Caco-2 (cell line): ENCODE results near the gene RAPGEF1. TPM values are rescaled to one million over a fixed set of nuclear protein-coding genes. Genes with fewer than 3 reads are reported as not detected.

ENCODE experiments used
- BruUV-seq: library from RNA; stranded (reverse); fragments of 400-500 nt; replicated peaks from 2 replicates; lab custom pipeline; 2021; lab: Mats Ljungman, UMichigan
- CTCF ChIA-PET: fragments of 300-600 bp; sonication (Branson Sonifier 250); formaldehyde crosslinking; loops from one replicate; lab custom pipeline; 2022; ENCODE audit warnings: antibody characterized with exemption; lab: Charles Lee
- POLR2A ChIA-PET: fragments of 300-600 bp; sonication (Branson Sonifier 250); formaldehyde crosslinking; loops from one replicate; lab custom pipeline; 2022; ENCODE audit warnings: antibody characterized with exemption; lab: Charles Lee
- DNase-seq, 2 experiments: peaks; one replicate each; pipeline versions ENCODE4 v3.0.0 to v3.0.0-alpha.2; 2020 to 2022
- H3K27me3 ChIP-seq: replicated peaks from 2 replicates; pipeline ENCODE4 v1.6.0; 2011; ENCODE audit warnings: low read length; ENCODE audit not compliant: control insufficient read depth, insufficient read depth
- H3K36me3 ChIP-seq: 2 replicates; pipeline ENCODE4 v1.5.1; 2011; ENCODE audit warnings: low read length; ENCODE audit not compliant: control insufficient read depth, insufficient read depth
- H3K4me1 ChIP-seq: fragments of 250-450 bp; sonication (Bioruptor Pico); 2 replicates; pipeline ENCODE4 v1.5.1; 2020; ENCODE audit warnings: mild to moderate bottlenecking
- H3K4me3 ChIP-seq: 2 replicates; pipeline ENCODE4 v1.5.1; 2011; ENCODE audit warnings: low read depth, mild to moderate bottlenecking, control low read depth, low read length
- H3K9me3 ChIP-seq: fragments of 250-450 bp; sonication (Bioruptor Pico); 2 replicates; pipeline ENCODE4 v1.5.1; 2020; ENCODE audit warnings: mild to moderate bottlenecking, moderate library complexity
- H3K27ac Mint-ChIP-seq: one replicate; pipeline ENCODE4 v1.8.0; 2022; ENCODE audit warnings: mixed read lengths; ENCODE audit not compliant: unreplicated experiment
- H3K27me3 Mint-ChIP-seq: one replicate; pipeline ENCODE4 v1.8.0; 2022; ENCODE audit warnings: mixed read lengths; ENCODE audit not compliant: insufficient read depth, unreplicated experiment
- H3K36me3 Mint-ChIP-seq: one replicate; pipeline ENCODE4 v1.8.0; 2022; ENCODE audit warnings: mild to moderate bottlenecking, mixed read lengths; ENCODE audit not compliant: insufficient read depth, unreplicated experiment
- H3K4me1 Mint-ChIP-seq: one replicate; pipeline ENCODE4 v1.8.0; 2022; ENCODE audit warnings: low read depth, mixed read lengths; ENCODE audit not compliant: unreplicated experiment
- H3K4me3 Mint-ChIP-seq: one replicate; pipeline ENCODE4 v1.8.0; 2022; ENCODE audit warnings: mild to moderate bottlenecking, moderate library complexity, mixed read lengths; ENCODE audit not compliant: unreplicated experiment
- H3K9me3 Mint-ChIP-seq: one replicate; pipeline ENCODE4 v1.8.0; 2022; ENCODE audit warnings: mixed read lengths; ENCODE audit not compliant: unreplicated experiment
- intact Hi-C: fragments of 100-400 bp; cut with micrococcal nuclease; formaldehyde crosslinking; loops from one replicate; pipeline ENCODE4 v1.10.0; 2022; ENCODE audit not compliant: unreplicated experiment
- total RNA-seq: library from RNA; stranded (reverse); gene quantifications from 2 replicates; pipeline ENCODE4 v1.2.3, GENCODE V29; 2022
- TF ChIP-seq, protein P1 (sequence below), 2 experiments: fragments of 200-600 bp in 1 of 2; IDR thresholded peaks; 1 replicate in 1 of 2; 2 replicates in 1 of 2; pipeline versions ENCODE4 v1.5.1 to v1.8.0; 2011 to 2022; ENCODE audit warnings: antibody characterized with exemption in 1 of 2, control low read depth in 1 of 2, inconsistent platforms in 1 of 2, low read depth in 1 of 2, low read length in 1 of 2, mild to moderate bottlenecking in 1 of 2, moderate library complexity in 1 of 2; ENCODE audit not compliant: insufficient read depth in 1 of 2, severe bottlenecking in 1 of 2, unreplicated experiment in 1 of 2

RAPGEF1 gene
- total RNA-seq, 1 experiment from 2014 or later, result 75.4 TPM

DNA sequence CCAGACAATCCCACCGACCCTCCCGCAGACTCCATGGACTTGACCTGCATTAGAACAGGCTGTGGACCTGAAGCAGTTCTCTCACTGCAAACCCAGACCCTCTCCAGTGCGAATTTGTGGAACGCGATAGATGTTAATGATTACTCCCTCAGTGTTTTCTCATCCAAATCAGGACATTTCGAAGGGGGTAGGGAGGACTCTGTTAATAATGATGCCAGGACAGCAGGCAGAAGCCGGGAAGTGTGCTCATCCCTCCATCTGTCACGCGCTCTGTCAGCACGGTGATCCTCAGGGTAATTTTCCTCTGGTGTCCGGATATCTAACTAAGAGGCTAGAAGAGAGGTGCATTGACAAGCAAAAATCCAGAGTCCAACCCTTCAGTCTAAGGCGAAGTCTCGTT, 18.8 kb downstream of the RAPGEF1 start:
- intact Hi-C loops, result no loop called here
- POLR2A ChIA-PET, result no interaction called here
- Mint-ChIP-seq H3K36me3 (peaks cover 23% of the 10 kb centered on the region), H3K4me3 (no peak overlapping the region), H3K4me1 (peaks cover 16% of the 10 kb centered on the region), H3K9me3 (no peaks in the 10 kb centered on the region), H3K27me3 (no peaks in the 10 kb centered on the region), H3K27ac (no peak overlapping the region)
- no peaks in the 10 kb centered on the region for H3K27me3 ChIP-seq
- CTCF ChIA-PET, result no interaction called here
- TF ChIP-seq, protein P1, sequence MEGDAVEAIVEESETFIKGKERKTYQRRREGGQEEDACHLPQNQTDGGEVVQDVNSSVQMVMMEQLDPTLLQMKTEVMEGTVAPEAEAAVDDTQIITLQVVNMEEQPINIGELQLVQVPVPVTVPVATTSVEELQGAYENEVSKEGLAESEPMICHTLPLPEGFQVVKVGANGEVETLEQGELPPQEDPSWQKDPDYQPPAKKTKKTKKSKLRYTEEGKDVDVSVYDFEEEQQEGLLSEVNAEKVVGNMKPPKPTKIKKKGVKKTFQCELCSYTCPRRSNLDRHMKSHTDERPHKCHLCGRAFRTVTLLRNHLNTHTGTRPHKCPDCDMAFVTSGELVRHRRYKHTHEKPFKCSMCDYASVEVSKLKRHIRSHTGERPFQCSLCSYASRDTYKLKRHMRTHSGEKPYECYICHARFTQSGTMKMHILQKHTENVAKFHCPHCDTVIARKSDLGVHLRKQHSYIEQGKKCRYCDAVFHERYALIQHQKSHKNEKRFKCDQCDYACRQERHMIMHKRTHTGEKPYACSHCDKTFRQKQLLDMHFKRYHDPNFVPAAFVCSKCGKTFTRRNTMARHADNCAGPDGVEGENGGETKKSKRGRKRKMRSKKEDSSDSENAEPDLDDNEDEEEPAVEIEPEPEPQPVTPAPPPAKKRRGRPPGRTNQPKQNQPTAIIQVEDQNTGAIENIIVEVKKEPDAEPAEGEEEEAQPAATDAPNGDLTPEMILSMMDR (IDR thresholded peaks at IDR 0.05; ENCODE audit: insufficient read depth in 1 of 2, low read depth in 1 of 2, low read length in 1 of 2, severe bottlenecking in 1 of 2, unreplicated experiment in 1 of 2), result no peak
- no peak overlapping the region for H3K4me3 ChIP-seq
- no peaks in the 10 kb centered on the region for H3K9me3 ChIP-seq
- no peak for DNase-seq
- BruUV-seq, result no TSS peak
- H3K4me1 ChIP-seq, result no peaks in the 10 kb centered on the region
- no peaks in the 10 kb centered on the region; the same call in 1 of the 2 replicates for H3K36me3 ChIP-seq

DNA sequence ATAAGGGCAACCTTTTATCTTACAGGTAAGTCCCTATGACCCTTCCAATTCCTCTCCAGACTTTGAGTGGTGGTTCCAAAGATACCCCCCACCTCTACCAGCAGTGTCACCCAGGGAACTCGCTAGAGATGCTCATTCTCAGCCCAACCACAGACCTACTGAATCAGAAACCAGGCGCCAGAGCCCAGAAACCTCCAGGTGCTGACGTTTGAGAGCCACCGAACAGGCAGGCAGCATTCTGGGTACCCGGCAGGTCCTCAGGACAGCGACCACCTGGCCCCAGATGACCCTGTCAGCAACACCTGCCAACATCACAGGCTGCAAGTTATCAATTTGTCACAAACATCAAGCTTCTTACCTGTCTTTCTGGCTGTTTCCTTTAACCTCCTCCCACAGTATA, 19.5 kb downstream of the RAPGEF1 start:
- peaks cover 17% of the 10 kb centered on the region for H3K4me1 Mint-ChIP-seq
- H3K27me3 Mint-ChIP-seq, result no peaks in the 10 kb centered on the region
- H3K4me3 Mint-ChIP-seq, result no peak overlapping the region
- no TSS peak for BruUV-seq
- H3K27me3 ChIP-seq, result no peaks in the 10 kb centered on the region
- no peaks in the 10 kb centered on the region for H3K4me1 ChIP-seq
- no peaks in the 10 kb centered on the region for H3K9me3 ChIP-seq
- H3K36me3 Mint-ChIP-seq, result peaks cover 30% of the 10 kb centered on the region
- no peak overlapping the region for H3K4me3 ChIP-seq
- H3K27ac Mint-ChIP-seq, result no peak overlapping the region
- intact Hi-C loops, result no loop called here
- no peaks in the 10 kb centered on the region; the same call in 1 of the 2 replicates for H3K36me3 ChIP-seq
- CTCF ChIA-PET, result no interaction called here
- no peak for DNase-seq
- POLR2A ChIA-PET, result no interaction called here
- no peaks in the 10 kb centered on the region for H3K9me3 Mint-ChIP-seq
- TF ChIP-seq, protein P1 (IDR thresholded peaks at IDR 0.05; ENCODE audit: insufficient read depth in 1 of 2, low read depth in 1 of 2, low read length in 1 of 2, severe bottlenecking in 1 of 2, unreplicated experiment in 1 of 2), result no peak

DNA sequence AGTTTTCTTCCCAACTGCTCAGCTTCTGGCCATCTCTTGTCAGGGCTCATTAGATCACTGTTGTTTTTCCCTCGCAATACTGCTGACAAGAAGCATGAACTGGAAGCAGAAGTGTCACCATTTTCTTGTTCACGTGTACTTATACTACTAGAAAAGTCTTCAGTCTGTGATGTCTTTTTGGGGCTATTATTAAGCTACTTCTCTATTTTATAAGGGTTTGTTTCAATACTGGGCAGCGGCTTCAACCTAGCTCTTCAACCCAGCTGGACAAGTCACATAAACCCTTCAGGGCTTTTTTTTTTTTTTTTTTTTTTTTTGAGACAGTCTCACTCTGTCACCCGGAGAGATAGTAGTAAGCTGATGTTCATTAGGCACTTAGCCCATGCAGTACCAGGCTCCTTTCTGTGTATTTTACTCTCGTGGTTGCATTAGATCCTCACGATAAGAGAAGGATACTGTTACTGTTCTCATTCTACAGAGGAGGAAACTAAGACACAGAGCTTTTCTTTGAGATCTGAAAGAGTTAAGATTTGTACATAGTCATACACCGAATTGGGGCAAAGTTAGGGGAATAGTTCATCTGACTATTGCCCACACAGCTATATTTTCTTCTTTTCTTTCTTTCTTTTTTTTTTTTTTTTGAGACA, 20.5 kb downstream of the RAPGEF1 start:
- TF ChIP-seq, protein P1 (IDR thresholded peaks at IDR 0.05; ENCODE audit: insufficient read depth in 1 of 2, low read depth in 1 of 2, low read length in 1 of 2, severe bottlenecking in 1 of 2, unreplicated experiment in 1 of 2), result no peak
- Histone ChIP-seq H3K27me3 (no peaks in the 10 kb centered on the region), H3K4me3 (no peak overlapping the region), H3K4me1 (no peaks in the 10 kb centered on the region), H3K9me3 (no peaks in the 10 kb centered on the region), H3K36me3 (peaks cover 1% of the 10 kb centered on the region; the same call in 1 of the 2 replicates)
- ChIA-PET POLR2A (no interaction called here), CTCF (interaction anchor here (0.7 to 1.2 kb wide), 2 partner anchors 22 to 128 kb away, joined by 3 to 6 read pairs; no protein-coding TSS in a partner anchor)
- H3K4me1 Mint-ChIP-seq, result peaks cover 24% of the 10 kb centered on the region
- no peak for DNase-seq
- intact Hi-C loops, result no loop called here
- no peak overlapping the region for H3K4me3 Mint-ChIP-seq
- peaks cover 34% of the 10 kb centered on the region for H3K36me3 Mint-ChIP-seq
- no peaks in the 10 kb centered on the region for H3K9me3 Mint-ChIP-seq
- no peak overlapping the region for H3K27ac Mint-ChIP-seq
- H3K27me3 Mint-ChIP-seq, result no peaks in the 10 kb centered on the region
- BruUV-seq, result no TSS peak
